ENCODE results near the gene THAP4.

DNA sequence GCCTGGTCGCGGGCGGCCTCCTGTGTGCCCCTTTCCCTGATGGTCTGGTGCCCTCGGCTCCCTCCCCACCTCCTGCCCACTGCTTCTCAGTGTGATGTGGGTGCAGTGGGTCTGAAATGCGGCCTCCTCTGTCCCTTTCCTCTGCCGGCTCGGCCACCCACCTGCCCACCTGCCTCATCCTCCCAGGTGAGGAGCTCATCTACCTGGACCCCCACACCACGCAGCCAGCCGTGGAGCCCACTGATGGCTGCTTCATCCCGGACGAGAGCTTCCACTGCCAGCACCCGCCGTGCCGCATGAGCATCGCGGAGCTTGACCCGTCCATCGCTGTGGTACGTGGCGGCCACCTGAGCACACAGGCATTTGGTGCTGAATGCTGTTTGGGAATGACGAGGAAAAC is 31.4 kb upstream of the THAP4 start:
- TF ChIP-seq GATA3 (IDR thresholded peaks at IDR 0.05; ENCODE audit: low read depth, low read length): no peak
- no peak for TF ChIP-seq GATA2 (IDR thresholded peaks at IDR 0.05; ENCODE audit: low read depth, low read length)

All from SH-SY5Y (cell line).